Measurements from ENCODE around the gene CDC42EP3. TPM values are rescaled to one million over a fixed set of nuclear protein-coding genes. Genes with fewer than 3 reads are reported as not detected.

CDC42EP3 gene
- total and polyA plus RNA-seq, 2 experiments from 2014 or later, result 31.4 TPM

- no peak overlapping the region for H2AFZ ChIP-seq
- ATAC-seq (no peak), DNase-seq (ENCODE audit: low spot score) (no peak)
- H3K9me2 ChIP-seq (ENCODE audit: insufficient read depth), result no peaks in the 10 kb centered on the region; the same call in 1 of the 2 replicates
- Mint-ChIP-seq H3K4me1 (peaks cover 19% of the 10 kb centered on the region), H3K27ac (no peak overlapping the region), H3K4me3 (no peak overlapping the region), H3K36me3 (ENCODE audit: low read depth) (no peaks in the 10 kb centered on the region; the same call in 2 of the 3 replicates), H3K9me3 (no peaks in the 10 kb centered on the region), H3K27me3 (ENCODE audit: insufficient read depth, low read depth, poor library complexity) (no peaks in the 10 kb centered on the region)
- H3F3A ChIP-seq (replicated peaks; ENCODE audit: low read depth), result no peaks in the 10 kb centered on the region
- no peak overlapping the region for H3K4me3 ChIP-seq
- H4K20me1 ChIP-seq (replicated peaks; ENCODE audit: insufficient read depth), result no peaks in the 10 kb centered on the region
- H3K4me1 ChIP-seq (ENCODE audit: insufficient read depth), result no peaks in the 10 kb centered on the region
- H3K36me3 ChIP-seq (ENCODE audit: insufficient read depth), result no peaks in the 10 kb centered on the region
- H3K27me3 ChIP-seq (ENCODE audit: insufficient read depth), result no peaks in the 10 kb centered on the region
- H3K27ac ChIP-seq (ENCODE audit: low read depth), result no peak overlapping the region
- H3K79me2 ChIP-seq (replicated peaks; ENCODE audit: insufficient read depth), result no peaks in the 10 kb centered on the region
- no peak overlapping the region for H3K4me2 ChIP-seq
- TF ChIP-seq, protein P1, sequence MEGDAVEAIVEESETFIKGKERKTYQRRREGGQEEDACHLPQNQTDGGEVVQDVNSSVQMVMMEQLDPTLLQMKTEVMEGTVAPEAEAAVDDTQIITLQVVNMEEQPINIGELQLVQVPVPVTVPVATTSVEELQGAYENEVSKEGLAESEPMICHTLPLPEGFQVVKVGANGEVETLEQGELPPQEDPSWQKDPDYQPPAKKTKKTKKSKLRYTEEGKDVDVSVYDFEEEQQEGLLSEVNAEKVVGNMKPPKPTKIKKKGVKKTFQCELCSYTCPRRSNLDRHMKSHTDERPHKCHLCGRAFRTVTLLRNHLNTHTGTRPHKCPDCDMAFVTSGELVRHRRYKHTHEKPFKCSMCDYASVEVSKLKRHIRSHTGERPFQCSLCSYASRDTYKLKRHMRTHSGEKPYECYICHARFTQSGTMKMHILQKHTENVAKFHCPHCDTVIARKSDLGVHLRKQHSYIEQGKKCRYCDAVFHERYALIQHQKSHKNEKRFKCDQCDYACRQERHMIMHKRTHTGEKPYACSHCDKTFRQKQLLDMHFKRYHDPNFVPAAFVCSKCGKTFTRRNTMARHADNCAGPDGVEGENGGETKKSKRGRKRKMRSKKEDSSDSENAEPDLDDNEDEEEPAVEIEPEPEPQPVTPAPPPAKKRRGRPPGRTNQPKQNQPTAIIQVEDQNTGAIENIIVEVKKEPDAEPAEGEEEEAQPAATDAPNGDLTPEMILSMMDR (conservative IDR thresholded peaks at IDR 0.05; ENCODE audit: low read depth in 2 of 2), result no peak
- TF ChIP-seq NANOG (IDR thresholded peaks at IDR 0.05; ENCODE audit: borderline replicate concordance) (no peak), ZNF114 (CRISPR knock-in tag; IDR thresholded peaks at IDR 0.05) (no peak), STAT1 (IDR thresholded peaks at IDR 0.05; ENCODE audit: unreplicated experiment) (no peak), ZNF331 (CRISPR knock-in tag; IDR thresholded peaks at IDR 0.05; ENCODE audit: low read depth) (no peak), POLR2AphosphoS5 (IDR thresholded peaks at IDR 0.05; ENCODE audit: low read depth) (no peak), EZH2 (IDR thresholded peaks at IDR 0.05; ENCODE audit: low read depth, unreplicated experiment) (no peak), ZNF462 (CRISPR knock-in tag; IDR thresholded peaks at IDR 0.05) (no peak), JUNB (IDR thresholded peaks at IDR 0.05; ENCODE audit: unreplicated experiment) (no peak), CREB1 (CRISPR knock-in tag; IDR thresholded peaks at IDR 0.05; ENCODE audit: low read depth) (no peak)
These were observed 38.2 kb downstream of the CDC42EP3 start for GRCh38 chr2:37633234-37633633.
